Lower leg skin (tissue), 4 donors: ENCODE results near the gene SORBS2. TPM values are rescaled to one million over a fixed set of nuclear protein-coding genes. Genes with fewer than 3 reads are reported as not detected.

Experiments
- DNase-seq, 2 donors: peaks; one replicate each; pipeline ENCODE4 v3.0.0-alpha.2; 2019; ENCODE audit warnings: low spot score in 2 of 2
- H3K4me3 ChIP-seq: fragments of 200-600 bp; sonication (generic); 2 replicates; pipeline ENCODE4 v1.5.1; 2017; ENCODE audit warnings: mild to moderate bottlenecking, low read depth; ENCODE audit not compliant: poor library complexity, severe bottlenecking
- POLR2A ChIP-seq, 2 donors: fragments of 450-650 bp; IDR thresholded peaks; one replicate each; pipeline ENCODE4 v1.6.1; 2016 to 2017; ENCODE audit warnings: antibody characterized with exemption in 2 of 2, mild to moderate bottlenecking in 1 of 2, moderate library complexity in 1 of 2
- WGBS, 2 donors: methylation state at CpG; one replicate each; pipeline ENCODE4 v1.1.5; 2018; 5-methylcytosine and 5-hydroxymethylcytosine counted together
- intact Hi-C: fragments of 100-400 bp; cut with DNase I; formaldehyde crosslinking; loops from one replicate; pipeline ENCODE4 v1.15.0; 2023; ENCODE audit warnings: low total_unique reads
- total RNA-seq, 4 donors: library from RNA; depleted of rRNA; stranded (reverse); fragments of >200 nt; gene quantifications; one replicate each; pipeline ENCODE4 v1.1.0, GENCODE V29; 2016
- TF ChIP-seq, protein P1 (sequence below), 3 donors: fragments of 450-650 bp; IDR thresholded peaks; one replicate each; pipeline ENCODE4 v1.5.1; 2016; ENCODE audit warnings: antibody characterized with exemption in 3 of 3, mild to moderate bottlenecking in 3 of 3, moderate library complexity in 2 of 3

Gene SORBS2
- total RNA-seq, 4 donors from 2014 or later, result 10.5 to 34.7 (median 20.6) TPM

DNA sequence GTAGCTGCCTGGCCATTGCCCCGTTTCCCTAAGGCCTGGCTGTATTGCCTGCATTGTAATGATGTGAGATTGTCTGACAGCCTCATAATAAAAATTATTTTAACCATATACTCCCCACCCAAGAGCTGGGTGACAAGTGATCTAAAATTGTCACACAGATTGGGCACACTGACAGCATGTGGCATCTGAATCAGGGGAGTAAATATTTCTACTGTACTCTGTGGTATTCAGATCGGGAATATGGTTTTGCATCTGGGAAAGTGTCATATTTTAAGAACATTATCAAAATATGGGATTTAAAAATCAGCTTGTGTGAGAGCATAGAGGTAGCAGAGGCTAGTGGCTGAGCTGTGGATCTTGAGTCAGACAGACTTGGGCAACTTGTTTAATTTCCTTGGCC is 140.9 kb downstream of the SORBS2 start:
- TF ChIP-seq, protein P1, sequence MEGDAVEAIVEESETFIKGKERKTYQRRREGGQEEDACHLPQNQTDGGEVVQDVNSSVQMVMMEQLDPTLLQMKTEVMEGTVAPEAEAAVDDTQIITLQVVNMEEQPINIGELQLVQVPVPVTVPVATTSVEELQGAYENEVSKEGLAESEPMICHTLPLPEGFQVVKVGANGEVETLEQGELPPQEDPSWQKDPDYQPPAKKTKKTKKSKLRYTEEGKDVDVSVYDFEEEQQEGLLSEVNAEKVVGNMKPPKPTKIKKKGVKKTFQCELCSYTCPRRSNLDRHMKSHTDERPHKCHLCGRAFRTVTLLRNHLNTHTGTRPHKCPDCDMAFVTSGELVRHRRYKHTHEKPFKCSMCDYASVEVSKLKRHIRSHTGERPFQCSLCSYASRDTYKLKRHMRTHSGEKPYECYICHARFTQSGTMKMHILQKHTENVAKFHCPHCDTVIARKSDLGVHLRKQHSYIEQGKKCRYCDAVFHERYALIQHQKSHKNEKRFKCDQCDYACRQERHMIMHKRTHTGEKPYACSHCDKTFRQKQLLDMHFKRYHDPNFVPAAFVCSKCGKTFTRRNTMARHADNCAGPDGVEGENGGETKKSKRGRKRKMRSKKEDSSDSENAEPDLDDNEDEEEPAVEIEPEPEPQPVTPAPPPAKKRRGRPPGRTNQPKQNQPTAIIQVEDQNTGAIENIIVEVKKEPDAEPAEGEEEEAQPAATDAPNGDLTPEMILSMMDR (IDR thresholded peaks at IDR 0.05), result no peak
- TF ChIP-seq POLR2A (IDR thresholded peaks at IDR 0.05), result no peak
- intact Hi-C loops, result no loop called here
- 61 to 81% methylated on average over 2 of the region's 2 CpGs for WGBS, 2 donors
- DNase-seq, result no peak
- no peak overlapping the region for H3K4me3 ChIP-seq

DNA sequence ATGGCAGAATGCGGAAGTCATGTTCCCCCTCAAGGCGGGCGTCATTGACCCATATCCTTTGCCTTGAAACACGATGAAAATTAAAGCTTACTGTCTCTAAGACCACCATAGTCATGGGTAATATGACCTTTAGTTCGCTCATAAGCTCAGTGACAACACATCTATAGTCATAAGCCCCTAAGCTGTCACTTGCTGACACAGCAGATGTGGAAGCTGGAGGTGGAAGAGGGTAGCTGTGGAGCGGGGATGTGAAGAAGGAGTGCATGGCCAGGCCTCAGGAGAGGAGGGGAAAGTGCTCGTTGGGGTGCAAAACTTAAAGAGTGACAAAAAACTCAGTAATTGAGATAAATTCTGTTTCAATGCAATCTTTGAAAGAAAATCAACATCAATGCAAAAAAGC is 142.7 kb downstream of the SORBS2 start:
- no peak for DNase-seq
- no peak overlapping the region for H3K4me3 ChIP-seq
- WGBS, 2 donors, result 81 to 93% methylated on average over 7 of the region's 7 CpGs
- intact Hi-C loops, result no loop called here
- TF ChIP-seq POLR2A (IDR thresholded peaks at IDR 0.05), result no peak
- TF ChIP-seq, protein P1 (IDR thresholded peaks at IDR 0.05), result no peak

DNA sequence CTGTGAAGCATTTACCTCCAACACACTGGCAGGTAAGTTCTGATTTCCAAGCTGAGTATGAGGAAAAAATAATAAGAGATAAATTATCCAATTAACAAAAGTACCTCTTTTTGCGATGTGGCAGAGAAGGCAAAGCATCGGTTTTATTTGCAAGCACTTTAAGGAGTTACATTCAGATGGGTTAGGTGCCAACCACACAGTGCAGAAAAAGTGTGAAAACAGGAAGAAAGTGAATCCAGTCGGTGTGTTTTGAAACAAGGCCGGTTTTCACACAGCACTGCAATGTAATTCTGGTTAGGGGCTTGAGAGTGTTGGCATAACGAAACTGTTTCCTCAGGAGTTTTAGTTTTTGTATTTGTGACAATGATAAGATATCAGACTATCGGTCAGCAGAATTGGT is 145.8 kb downstream of the SORBS2 start:
- WGBS, 2 donors, result 78 to 86% methylated on average over 6 of the region's 6 CpGs
- DNase-seq, result no peak
- no peak for TF ChIP-seq POLR2A (IDR thresholded peaks at IDR 0.05)
- intact Hi-C loops, result no loop called here
- no peak overlapping the region for H3K4me3 ChIP-seq

DNA sequence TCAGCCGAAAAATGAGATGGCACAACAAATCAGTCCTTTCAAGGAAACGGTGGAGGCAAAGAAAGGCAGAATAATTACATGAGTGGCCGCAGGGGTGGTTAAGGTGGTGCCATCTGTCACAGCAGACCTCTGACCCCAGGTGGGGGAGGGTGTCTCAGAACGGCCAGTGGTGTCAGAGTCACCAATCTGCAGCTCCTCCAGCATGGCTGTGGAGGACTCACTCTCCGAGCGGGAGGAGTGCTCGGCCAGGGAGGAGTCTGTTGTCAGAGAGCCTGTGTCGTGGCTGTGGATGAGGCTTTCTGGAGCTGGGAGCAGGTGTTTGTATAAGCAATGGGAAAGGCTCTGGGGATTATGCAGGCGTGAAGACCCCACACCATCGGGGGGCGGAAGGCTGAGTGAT is 146.3 kb downstream of the SORBS2 start:
- WGBS, 2 donors, result 79 to 82% methylated on average over 11 of the region's 11 CpGs
- intact Hi-C loops, result no loop called here
- TF ChIP-seq, protein P1 (IDR thresholded peaks at IDR 0.05), result no peak
- no peak for TF ChIP-seq POLR2A (IDR thresholded peaks at IDR 0.05)
- no peak for DNase-seq
- no peak overlapping the region for H3K4me3 ChIP-seq

DNA sequence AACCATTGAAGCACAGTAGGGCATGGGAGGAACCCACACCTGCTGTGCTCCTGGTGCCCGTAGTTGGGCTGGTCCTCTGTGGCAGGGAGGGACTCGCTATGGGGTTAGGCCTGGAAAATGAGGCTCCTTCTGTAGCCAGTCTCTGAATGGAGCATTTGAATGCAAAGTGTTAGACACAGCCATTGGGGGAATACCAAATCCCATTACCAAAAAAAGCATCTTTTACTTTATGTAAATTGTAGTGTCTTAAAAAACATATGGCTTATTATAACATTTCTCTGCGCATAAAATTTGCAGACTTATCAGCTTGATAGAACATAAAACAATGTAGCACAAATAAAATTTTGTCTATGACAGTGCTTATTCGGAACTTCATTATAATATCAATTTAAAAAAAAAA is 147.5 kb downstream of the SORBS2 start:
- intact Hi-C loops, result no loop called here
- WGBS, 2 donors, result 94 to 97% methylated on average over 4 of the region's 4 CpGs
- TF ChIP-seq, protein P1 (IDR thresholded peaks at IDR 0.05), result no peak
- no peak for TF ChIP-seq POLR2A (IDR thresholded peaks at IDR 0.05)
- no peak overlapping the region for H3K4me3 ChIP-seq
- no peak for DNase-seq

DNA sequence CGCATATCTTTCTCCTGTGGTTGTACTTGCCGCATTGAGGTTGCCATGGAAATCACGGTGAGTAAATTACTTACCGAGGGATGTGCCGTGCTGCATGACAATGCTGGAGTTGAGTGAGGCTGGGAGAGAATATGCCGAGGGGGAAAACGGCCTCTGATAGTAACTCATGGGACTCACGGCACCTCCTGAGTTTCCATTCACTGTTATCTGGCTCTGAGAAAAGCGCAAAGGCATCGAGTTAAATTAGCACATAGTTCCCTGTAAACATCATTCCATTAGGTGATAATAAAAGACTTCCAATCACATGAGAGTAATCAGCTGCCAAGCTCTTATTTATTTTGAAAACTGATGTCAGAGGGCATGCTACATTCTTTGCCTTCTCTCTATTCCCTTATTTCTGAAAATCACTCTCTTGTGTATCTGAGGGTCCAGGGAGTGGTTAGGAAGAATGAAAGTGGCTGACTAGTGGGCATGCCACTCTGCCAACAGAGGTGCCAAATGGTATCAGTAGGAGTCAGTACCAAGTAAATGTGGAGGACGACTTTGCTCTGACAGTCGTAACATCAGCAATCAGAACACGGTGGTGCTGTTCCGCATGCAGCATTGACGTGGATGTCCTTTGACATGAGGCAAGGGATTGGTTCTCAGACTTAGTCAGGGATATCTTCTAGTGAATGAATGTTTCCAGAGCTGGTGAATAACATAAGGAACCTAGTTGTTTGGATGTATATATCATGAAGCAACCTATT is 149.8 kb downstream of the SORBS2 start:
- WGBS, 2 donors, result 90 to 93% methylated on average over 15 of the region's 15 CpGs
- TF ChIP-seq POLR2A (IDR thresholded peaks at IDR 0.05), result no peak
- TF ChIP-seq, protein P1 (IDR thresholded peaks at IDR 0.05), result no peak
- no peak for DNase-seq
- intact Hi-C loops, result no loop called here
- H3K4me3 ChIP-seq, result no peak overlapping the region
